ENCODE results near the gene DNMT1.

DNMT1 gene

GRCh38 chr19:10095622-10095947 lies 99.2 kb downstream of the DNMT1 start:
- no peak for DNase-seq (ENCODE audit: low read depth)

GRCh38 chr19:10093295-10094186 lies 101.2 kb downstream of the DNMT1 start:
- no peak for DNase-seq (ENCODE audit: low read depth)

- no peak for DNase-seq (ENCODE audit: low read depth)
Measured at GRCh38 chr19:10092648-10093294, 102.0 kb downstream of the DNMT1 start.

- no peak for DNase-seq (ENCODE audit: low read depth)
Measured at GRCh38 chr19:10091895-10092641, 102.7 kb downstream of the DNMT1 start.

GRCh38 chr19:10091370-10091687 lies 103.4 kb downstream of the DNMT1 start:
- DNase-seq (ENCODE audit: low read depth): no peak

GRCh38 chr19:10089801-10090375 lies 104.9 kb downstream of the DNMT1 start:
- no peak for DNase-seq (ENCODE audit: low read depth)

- DNase-seq (ENCODE audit: low read depth): no peak
Measured at GRCh38 chr19:10088949-10089554, 105.7 kb downstream of the DNMT1 start.

- DNase-seq (ENCODE audit: low read depth): no peak
Measured at GRCh38 chr19:10087296-10088061, 107.3 kb downstream of the DNMT1 start.

- DNase-seq (ENCODE audit: low read depth): no peak
Measured at GRCh38 chr19:10086591-10087192, 108.1 kb downstream of the DNMT1 start.

- peak; percentile 81 for DNase-seq (ENCODE audit: low read depth)
Measured at GRCh38 chr19:10085641-10086590, 108.8 kb downstream of the DNMT1 start, which contains the start of gene SHFL. Gene SHFL (plus strand): TSS chr19:10086317. CDS start chr19:10086428, 111 bp downstream.

GRCh38 chr19:10084803-10085202 lies 110.0 kb downstream of the DNMT1 start:
- no peak for DNase-seq (ENCODE audit: low read depth)

GRCh38 chr19:10083911-10084310 lies 110.8 kb downstream of the DNMT1 start:
- no peak for DNase-seq (ENCODE audit: low read depth)

All from activated T-cell treated with anti-CD3 and anti-CD28 coated beads for 48 hours (primary cell).